Kidney glomerular epithelial cell (primary cell): ENCODE results near the gene MBD5.

ENCODE experiments used
- DNase-seq: peaks from one replicate; lab custom pipeline; 2025; lab: John Stamatoyannopoulos, UW

The MBD5 gene

GRCh38 chr2:148479398-148479797 is 458.5 kb downstream of the MBD5 start:
- DNase-seq = no peak

GRCh38 chr2:148483665-148484064 is 462.8 kb downstream of the MBD5 start:
- DNase-seq = no peak

GRCh38 chr2:148484066-148484465 is 463.2 kb downstream of the MBD5 start:
- DNase-seq = no peak

GRCh38 chr2:148486655-148487054 is 465.8 kb downstream of the MBD5 start:
- DNase-seq = no peak

GRCh38 chr2:148487439-148487838 is 466.5 kb downstream of the MBD5 start:
- DNase-seq = no peak

- DNase-seq = no peak
Observed at GRCh38 chr2:148490840-148491439, 470.0 kb downstream of the MBD5 start.

- DNase-seq = no peak
Observed at GRCh38 chr2:148493822-148494563, 473.1 kb downstream of the MBD5 start.

- no peak for DNase-seq
Observed at GRCh38 chr2:148495586-148495985, 474.7 kb downstream of the MBD5 start.

- no peak for DNase-seq
Observed at GRCh38 chr2:148501545-148501944, 480.7 kb downstream of the MBD5 start.

- DNase-seq = no peak
Observed at GRCh38 chr2:148503516-148503915, 482.6 kb downstream of the MBD5 start.

GRCh38 chr2:148507970-148508369 is 487.1 kb downstream of the MBD5 start:
- no peak for DNase-seq

GRCh38 chr2:148508878-148509287 is 488.0 kb downstream of the MBD5 start:
- no peak for DNase-seq

- peak; percentile 71 for DNase-seq
Observed at GRCh38 chr2:148509288-148509902, 488.5 kb downstream of the MBD5 start.

- DNase-seq = no peak
Observed at GRCh38 chr2:148511883-148512282, 491.0 kb downstream of the MBD5 start.

- DNase-seq = no peak
Observed at GRCh38 chr2:148512501-148512900, 491.6 kb downstream of the MBD5 start.

- no peak for DNase-seq
Observed at GRCh38 chr2:148513427-148513826, 492.5 kb downstream of the MBD5 start.

- no peak for DNase-seq
Observed at GRCh38 chr2:148515120-148515519, 494.2 kb downstream of the MBD5 start.

GRCh38 chr2:148515976-148516375 is 495.1 kb downstream of the MBD5 start:
- no peak for DNase-seq

- no peak for DNase-seq
Observed at GRCh38 chr2:148517296-148517695, 496.4 kb downstream of the MBD5 start.

- no peak for DNase-seq
Observed at GRCh38 chr2:148517822-148518221, 496.9 kb downstream of the MBD5 start.

GRCh38 chr2:148519013-148519412 is 498.1 kb downstream of the MBD5 start:
- DNase-seq = no peak

- no peak for DNase-seq
Observed at GRCh38 chr2:148521181-148521580, 500.3 kb downstream of the MBD5 start.

- no peak for DNase-seq
Observed at GRCh38 chr2:148523315-148523714, 502.4 kb downstream of the MBD5 start.
